ENCODE measurements around the gene TAS2R41. TPM values are rescaled to one million over a fixed set of nuclear protein-coding genes. Genes with fewer than 3 reads are reported as not detected.

The TAS2R41 gene
- total and polyA plus RNA-seq, 2 of the 4 experiments (the other 2 are of a cell fraction): not detected

DNA sequence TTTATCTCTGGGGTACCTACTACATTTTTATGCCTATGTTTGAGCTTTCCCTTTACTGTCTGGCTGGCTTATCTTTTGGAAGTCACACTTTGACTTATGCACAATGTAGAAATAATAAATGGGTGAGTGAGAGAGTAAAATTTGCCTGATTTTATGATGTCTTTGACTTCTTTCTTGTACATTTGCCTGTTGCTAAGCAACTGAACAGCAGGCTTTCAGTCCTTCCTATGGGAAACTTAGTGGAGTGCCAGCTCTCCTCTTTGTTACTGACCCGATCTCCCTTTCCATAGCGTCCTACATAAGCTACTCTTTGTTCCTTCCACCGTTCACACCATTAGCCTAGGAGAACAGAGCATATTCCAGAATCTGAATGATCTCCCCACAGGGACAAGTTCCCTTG, 30.2 kb upstream of the TAS2R41 start:
- BruUV-seq (replicated peaks): no TSS peak
- no peak overlapping the region for H3K14ac ChIP-seq (replicated peaks; ENCODE audit: low read depth, low read length)
- H2AFZ ChIP-seq (replicated peaks; ENCODE audit: low read length, poor library complexity): no peak overlapping the region
- no peak overlapping the region for H4K8ac ChIP-seq (ENCODE audit: low read depth in 2 of 2, low read length in 2 of 2)
- in situ Hi-C loops (cut with MboI; ENCODE audit: low sequenced_read_pairs) (loop anchor here (25.0 kb wide), 1 partner anchor 435 kb away; no protein-coding TSS in a partner anchor), dilution Hi-C loops (cut with HindIII; ENCODE audit: low sequenced_read_pairs, unreplicated experiment) (no loop called here), intact Hi-C loops (cut with micrococcal nuclease) (no loop called here)
- no peak overlapping the region for H2AK5ac ChIP-seq (ENCODE audit: low read depth, low read length)
- no peak overlapping the region for H3K4me3 ChIP-seq (ENCODE audit: insufficient read depth, low read depth, low read length)
- H3K36me3 ChIP-seq (ENCODE audit: control insufficient read depth, insufficient read depth, low read length): no peaks in the 10 kb centered on the region
- no peak for ATAC-seq (ENCODE audit: low read depth)
- no peak overlapping the region for H3K18ac ChIP-seq (ENCODE audit: low read depth, low read length)
- no peak overlapping the region for H2AK9ac ChIP-seq (replicated peaks; ENCODE audit: low read depth, low read length, poor library complexity)
- no peak overlapping the region for H2BK120ac ChIP-seq (ENCODE audit: low read depth, low read length)
- H2BK5ac ChIP-seq (ENCODE audit: low read depth, low read length, poor library complexity, severe bottlenecking): no peak overlapping the region
- no peak overlapping the region for H2BK15ac ChIP-seq (ENCODE audit: low read depth, low read length)
- H3K27me3 ChIP-seq (ENCODE audit: control insufficient read depth, insufficient read depth, low read length): peaks cover 7% of the 10 kb centered on the region
- 0 out of 2 replicates have a peak, but pooled peaks cover 2% of the 10 kb centered on the region for H3K9me1 ChIP-seq (ENCODE audit: insufficient read depth, low read length)
- H3K4me1 ChIP-seq (ENCODE audit: control insufficient read depth, insufficient read depth, low read length): peaks cover 1% of the 10 kb centered on the region; the same call in 1 of the 2 replicates
- no peak overlapping the region for H3K23ac ChIP-seq (ENCODE audit: low read depth, low read length)
- H2BK20ac ChIP-seq (ENCODE audit: low read depth, low read length): no peak overlapping the region
- no peak overlapping the region for H3K56ac ChIP-seq (ENCODE audit: extremely low read depth, insufficient read depth, low read length)
- no CpG with 5 or more reads among the region's 3 CpGs for WGBS, 2 experiments (ENCODE audit: extremely low coverage in 2 of 2, insufficient read length in 1 of 2)
- no peak for DNase-seq
- H3K27ac ChIP-seq (ENCODE audit: insufficient read depth, low read length): no peak overlapping the region
- no peak overlapping the region for H3K4me2 ChIP-seq (ENCODE audit: low read depth, low read length)
- CTCF ChIA-PET: interaction anchor here (1.2 kb wide), 1 partner anchor 9 kb away, joined by 3 read pairs; no protein-coding TSS in a partner anchor
- no peak overlapping the region for H3K9ac ChIP-seq (ENCODE audit: low read depth, low read length)
- H4K91ac ChIP-seq (ENCODE audit: insufficient read depth, low read depth, low read length): no peak overlapping the region
- no peaks in the 10 kb centered on the region for H4K20me1 ChIP-seq (ENCODE audit: insufficient read depth, low read length)
- H3K4ac ChIP-seq (ENCODE audit: low read depth, low read length): no peak overlapping the region
- H3K79me1 ChIP-seq (ENCODE audit: low read depth in 1 of 2, low read length in 2 of 2): no peaks in the 10 kb centered on the region
- TF ChIP-seq MXI1 (IDR thresholded peaks at IDR 0.05; ENCODE audit: borderline replicate concordance, low read depth, low read length): no peak
- no peak for TF ChIP-seq RAD21 (IDR thresholded peaks at IDR 0.05; ENCODE audit: low read length)
- TF ChIP-seq CHD1 (IDR thresholded peaks at IDR 0.05; ENCODE audit: low read depth, low read length): no peak
- TF ChIP-seq FOS (IDR thresholded peaks at IDR 0.05; ENCODE audit: low read depth, low read length): no peak
- TF ChIP-seq BHLHE40 (IDR thresholded peaks at IDR 0.05; ENCODE audit: low read depth, low read length): no peak
- TF ChIP-seq, protein P1, sequence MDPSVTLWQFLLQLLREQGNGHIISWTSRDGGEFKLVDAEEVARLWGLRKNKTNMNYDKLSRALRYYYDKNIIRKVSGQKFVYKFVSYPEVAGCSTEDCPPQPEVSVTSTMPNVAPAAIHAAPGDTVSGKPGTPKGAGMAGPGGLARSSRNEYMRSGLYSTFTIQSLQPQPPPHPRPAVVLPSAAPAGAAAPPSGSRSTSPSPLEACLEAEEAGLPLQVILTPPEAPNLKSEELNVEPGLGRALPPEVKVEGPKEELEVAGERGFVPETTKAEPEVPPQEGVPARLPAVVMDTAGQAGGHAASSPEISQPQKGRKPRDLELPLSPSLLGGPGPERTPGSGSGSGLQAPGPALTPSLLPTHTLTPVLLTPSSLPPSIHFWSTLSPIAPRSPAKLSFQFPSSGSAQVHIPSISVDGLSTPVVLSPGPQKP (IDR thresholded peaks at IDR 0.05; ENCODE audit: borderline replicate concordance, low read depth, low read length): no peak
- TF ChIP-seq RFX5 (IDR thresholded peaks at IDR 0.05; ENCODE audit: low read depth, low read length): no peak
- no peak for TF ChIP-seq RCOR1 (IDR thresholded peaks at IDR 0.05; ENCODE audit: insufficient replicate concordance, low read length)
- TF ChIP-seq SMC3 (IDR thresholded peaks at IDR 0.05; ENCODE audit: low read depth, low read length): no peak
- no peak for TF ChIP-seq POLR2A (IDR thresholded peaks at IDR 0.05; ENCODE audit: low read depth, low read length)
- TF ChIP-seq MAFK (IDR thresholded peaks at IDR 0.05; ENCODE audit: low read depth, low read length): no peak
- no peaks in the 10 kb centered on the region for H3K9me3 ChIP-seq (ENCODE audit: control insufficient read depth, insufficient read depth, low read length)
- POLR2A ChIA-PET (ENCODE audit: unreplicated experiment): no interaction called here
- no peak overlapping the region for H4K5ac ChIP-seq (ENCODE audit: low read depth, low read length)

Measured in IMR-90 (cell line).